Measurements from ENCODE around the gene DLK2. TPM values are rescaled to one million over a fixed set of nuclear protein-coding genes. Genes with fewer than 3 reads are reported as not detected.

The DLK2 gene
- total and polyA plus RNA-seq, 2 of the 13 experiments (the other 11 are each of a cell fraction or from before 2014, with no cell fraction given): 1.2 to 3.8 TPM

- TF ChIP-seq FUBP1 (CRISPR knock-in tag; IDR thresholded peaks at IDR 0.05; ENCODE audit: borderline replicate concordance) (no peak), FOXA3 (CRISPR knock-in tag; IDR thresholded peaks at IDR 0.05) (peak; percentile 75), HNF4G (IDR thresholded peaks at IDR 0.05; ENCODE audit: borderline replicate concordance, low read depth, low read length) (peak; percentile 96), HNF4G (CRISPR knock-in tag; IDR thresholded peaks at IDR 0.05; ENCODE audit: borderline replicate concordance, low read depth) (peak; percentile 91; the same call in 1 of the 2 replicates), SP140L (CRISPR knock-in tag; IDR thresholded peaks at IDR 0.05; ENCODE audit: borderline replicate concordance) (0 out of 2 replicates have a peak, but pooled peaks have one; percentile 34), FOXO4 (CRISPR knock-in tag; conservative IDR thresholded peaks at IDR 0.05) (no peak), U2AF1 (optimal IDR thresholded peaks at IDR 0.05; ENCODE audit: low read depth, low read length) (no peak), PRDM4 (CRISPR knock-in tag; IDR thresholded peaks at IDR 0.05; ENCODE audit: borderline replicate concordance) (no peak), BCL6 (CRISPR knock-in tag; IDR thresholded peaks at IDR 0.05) (peak; percentile 87), ZBTB8A (CRISPR knock-in tag; IDR thresholded peaks at IDR 0.05; ENCODE audit: borderline replicate concordance, low read depth) (no peak), ZNF430 (CRISPR knock-in tag; IDR thresholded peaks at IDR 0.05) (peak; percentile 83; the same call in 1 of the 2 replicates), FOXP4 (CRISPR knock-in tag; IDR thresholded peaks at IDR 0.05) (peak; percentile 84), ERF (CRISPR knock-in tag; IDR thresholded peaks at IDR 0.05) (peak; percentile 60; the same call in 1 of the 2 replicates), SNAPC2 (CRISPR knock-in tag; IDR thresholded peaks at IDR 0.05) (no peak), ZNF773 (CRISPR knock-in tag; IDR thresholded peaks at IDR 0.05; ENCODE audit: borderline replicate concordance) (no peak), MIER3 (CRISPR knock-in tag; IDR thresholded peaks at IDR 0.05; ENCODE audit: borderline replicate concordance) (peak; percentile 64; the same call in 1 of the 2 replicates), ZNF20 (CRISPR knock-in tag; IDR thresholded peaks at IDR 0.05) (no peak), ZNF205 (CRISPR knock-in tag; IDR thresholded peaks at IDR 0.05) (no peak), NR2C2 (CRISPR knock-in tag; IDR thresholded peaks at IDR 0.05; ENCODE audit: borderline replicate concordance) (peak; percentile 53; the same call in 1 of the 2 replicates), ZNF382 (CRISPR knock-in tag; IDR thresholded peaks at IDR 0.05; ENCODE audit: borderline replicate concordance) (no peak), ZNF816 (CRISPR knock-in tag; IDR thresholded peaks at IDR 0.05; ENCODE audit: borderline replicate concordance) (no peak; the same call in 1 of the 2 replicates)
Observed at GRCh38 chr6:43436577-43437282, 18.6 kb downstream of the DLK2 start (continued).
